NT2/D1 (cell line): ENCODE measurements around the gene KIF22.
A peak's percentile ranks its signal among the peaks of the same experiment; 100 is the strongest.
"Not testable (repeated sequence)": the region's sequence is repeated elsewhere in the genome, so short reads cannot be mapped to it uniquely, and the experiment has no call there.

Experiments
- DNase-seq: peaks from one replicate; pipeline ENCODE4 v3.0.0-alpha.2; 2011; ENCODE audit warnings: low read depth, low spot score
- H3K27me3 ChIP-seq: 2 replicates; pipeline ENCODE4 v1.6.0; 2011; ENCODE audit warnings: mild to moderate bottlenecking; ENCODE audit not compliant: insufficient read length, insufficient read depth
- H3K36me3 ChIP-seq: 2 replicates; pipeline ENCODE4 v1.6.1; 2011; ENCODE audit warnings: mild to moderate bottlenecking, low read length, mixed read lengths; ENCODE audit not compliant: insufficient read depth, insufficient read length
- H3K4me1 ChIP-seq: 2 replicates; pipeline ENCODE4 v1.5.1; 2011; ENCODE audit not compliant: insufficient read depth, insufficient read length
- H3K4me3 ChIP-seq: 2 replicates; pipeline ENCODE4 v1.5.1; 2011; ENCODE audit warnings: low read depth; ENCODE audit not compliant: insufficient read length
- H3K9ac ChIP-seq: 2 replicates; pipeline ENCODE4 v1.6.0; 2011; ENCODE audit warnings: low read depth; ENCODE audit not compliant: insufficient read length
- H3K9me3 ChIP-seq: 2 replicates; pipeline ENCODE4 v1.5.1; 2011; ENCODE audit warnings: mild to moderate bottlenecking, low read length; ENCODE audit not compliant: insufficient read depth
- SUZ12 ChIP-seq: IDR thresholded peaks from 2 replicates; pipeline ENCODE4 v1.6.1; 2011; ENCODE audit not compliant: insufficient read length, insufficient read depth; ENCODE audit errors: extremely low read depth
- YY1 ChIP-seq: IDR thresholded peaks from 2 replicates; pipeline ENCODE4 v1.6.1; 2011; ENCODE audit not compliant: insufficient read length, insufficient read depth
- ZNF274 ChIP-seq: IDR thresholded peaks from 2 replicates; pipeline ENCODE4 v1.6.1; 2011; ENCODE audit warnings: mild to moderate bottlenecking, low read depth, low read length

Gene KIF22

DNA sequence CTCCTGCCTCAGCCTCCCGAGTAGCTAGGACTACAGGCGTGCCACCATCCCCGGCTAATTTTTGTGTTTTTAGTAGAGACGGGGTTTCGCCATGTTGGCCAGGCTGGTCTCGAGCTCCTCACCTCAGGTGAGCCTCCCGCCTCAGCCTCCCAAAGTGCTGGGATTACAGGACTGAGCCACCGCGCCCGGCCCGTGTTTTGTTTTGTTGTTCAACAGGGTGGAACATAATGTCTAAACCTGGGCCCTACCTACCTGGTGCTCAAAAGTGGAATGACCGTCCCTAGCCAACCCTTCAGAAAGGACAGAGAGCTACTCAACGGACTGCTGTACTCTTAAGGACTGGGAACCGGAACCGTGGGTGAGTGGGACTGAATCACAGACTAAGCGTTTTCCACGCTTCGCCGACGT is 772 bp upstream of the KIF22 start:
- H3K36me3 ChIP-seq: peaks cover 28% of the 10 kb centered on the region
- peak overlapping the region; percentile 97 for H3K4me3 ChIP-seq
- DNase-seq: no peak
- peaks cover 3% of the 10 kb centered on the region for H3K27me3 ChIP-seq
- H3K9me3 ChIP-seq: no peaks in the 10 kb centered on the region
- no peak for TF ChIP-seq ZNF274
- no peak for TF ChIP-seq YY1
- TF ChIP-seq SUZ12: no peak
- H3K4me1 ChIP-seq: peaks cover 3% of the 10 kb centered on the region
- peak overlapping the region; percentile 98 for H3K9ac ChIP-seq

DNA sequence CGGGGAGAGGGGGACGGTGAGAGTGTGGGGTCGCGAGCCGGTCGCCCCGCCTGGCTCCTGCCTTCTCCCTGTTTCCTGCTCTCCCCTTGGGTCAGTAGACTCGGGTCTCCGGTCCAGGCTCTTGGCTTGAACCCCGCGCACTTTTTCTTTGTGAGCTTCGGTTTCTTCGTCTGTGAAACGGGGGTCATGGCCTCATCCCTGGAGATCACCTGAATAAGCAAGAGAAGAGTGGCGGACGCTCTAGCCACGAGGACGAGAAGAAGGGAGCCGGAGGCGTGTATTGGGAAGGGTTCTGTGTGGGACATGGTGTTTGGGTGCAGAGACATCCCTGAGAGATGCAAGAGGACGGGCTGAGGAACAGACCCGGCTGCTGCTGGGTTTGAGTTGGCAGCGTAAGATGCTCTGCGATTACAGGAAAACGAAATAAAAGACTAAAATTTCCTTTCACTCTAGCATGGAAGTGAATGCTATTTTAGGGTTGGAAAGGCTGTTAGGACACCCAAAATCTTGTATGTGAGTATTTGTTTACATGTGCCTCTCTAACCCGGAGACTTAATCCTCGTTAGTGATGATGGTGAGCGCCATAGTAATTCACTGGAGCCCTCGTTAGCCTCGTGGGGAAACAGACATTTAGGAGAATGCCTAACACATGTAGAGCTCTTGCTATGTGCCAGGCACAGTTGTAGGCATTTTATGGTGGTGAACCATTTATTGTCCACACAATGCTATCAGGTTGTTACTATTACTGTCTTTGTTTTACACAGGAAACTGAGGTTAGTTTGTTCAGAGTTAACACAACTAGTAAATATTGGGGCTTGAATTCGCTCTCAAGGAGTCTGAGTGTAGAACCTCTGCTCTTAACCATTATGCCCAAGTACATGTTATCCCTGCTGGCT is 646 bp downstream of the KIF22 start:
- Histone ChIP-seq H3K9me3 (no peaks in the 10 kb centered on the region), H3K4me1 (no peaks in the 10 kb centered on the region), H3K9ac (peak overlapping the region; percentile 98), H3K4me3 (peak overlapping the region; percentile 97), H3K27me3 (no peaks in the 10 kb centered on the region), H3K36me3 (peaks cover 37% of the 10 kb centered on the region)
- DNase-seq: no peak
- TF ChIP-seq ZNF274: no peak
- no peak for TF ChIP-seq SUZ12
- no peak for TF ChIP-seq YY1

DNA sequence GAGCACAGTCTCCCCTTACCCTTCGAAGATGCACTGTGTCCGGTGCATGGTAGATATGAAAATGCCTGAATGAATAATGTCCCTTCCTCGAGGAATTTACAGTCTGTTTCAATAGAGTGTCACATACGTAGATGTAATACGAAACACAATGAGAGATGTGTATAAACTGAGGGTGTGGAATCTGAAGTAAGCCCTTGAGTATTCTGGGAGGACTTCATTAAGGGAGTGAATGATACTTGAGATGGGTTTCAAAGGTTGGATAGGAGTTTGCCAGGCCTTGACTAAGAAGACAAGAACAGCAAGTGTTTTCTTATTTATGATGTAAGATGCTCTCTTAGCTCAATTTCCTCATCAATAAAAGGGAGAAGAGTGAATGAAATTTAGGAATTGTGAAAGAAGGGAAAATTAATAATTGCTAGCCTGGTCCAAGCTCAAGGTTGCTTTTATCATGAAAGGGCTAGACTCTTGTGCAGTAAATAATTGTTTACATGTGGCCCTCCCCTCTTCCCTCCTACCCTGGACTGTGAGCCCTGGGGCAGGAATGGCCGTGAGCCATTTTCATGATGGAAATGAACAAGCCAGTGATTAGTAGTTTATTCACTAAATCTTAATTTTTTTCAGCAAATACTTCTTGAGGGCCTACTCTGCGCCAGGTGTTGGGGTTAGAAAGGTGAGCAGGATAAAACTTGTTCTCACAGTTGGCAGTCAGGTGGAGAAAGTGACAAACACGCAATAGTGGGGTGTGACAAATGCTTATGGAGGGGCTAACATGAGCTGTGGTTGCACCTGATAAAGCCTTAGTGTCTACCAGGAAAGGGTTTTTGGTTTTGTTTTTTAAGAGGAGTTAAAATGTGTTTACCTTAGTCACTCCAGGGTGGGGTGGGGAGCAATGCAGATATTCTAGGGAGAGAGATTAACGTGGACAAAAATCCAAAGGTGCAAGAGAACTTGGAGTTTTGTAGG is 1.6 kb downstream of the KIF22 start:
- H3K4me3 ChIP-seq: peak overlapping the region; percentile 97
- H3K4me1 ChIP-seq: no peaks in the 10 kb centered on the region
- DNase-seq: no peak
- TF ChIP-seq YY1: no peak
- TF ChIP-seq ZNF274: no peak
- peaks cover 47% of the 10 kb centered on the region for H3K36me3 ChIP-seq
- no peaks in the 10 kb centered on the region for H3K27me3 ChIP-seq
- H3K9me3 ChIP-seq: no peaks in the 10 kb centered on the region
- H3K9ac ChIP-seq: peak overlapping the region; percentile 98

DNA sequence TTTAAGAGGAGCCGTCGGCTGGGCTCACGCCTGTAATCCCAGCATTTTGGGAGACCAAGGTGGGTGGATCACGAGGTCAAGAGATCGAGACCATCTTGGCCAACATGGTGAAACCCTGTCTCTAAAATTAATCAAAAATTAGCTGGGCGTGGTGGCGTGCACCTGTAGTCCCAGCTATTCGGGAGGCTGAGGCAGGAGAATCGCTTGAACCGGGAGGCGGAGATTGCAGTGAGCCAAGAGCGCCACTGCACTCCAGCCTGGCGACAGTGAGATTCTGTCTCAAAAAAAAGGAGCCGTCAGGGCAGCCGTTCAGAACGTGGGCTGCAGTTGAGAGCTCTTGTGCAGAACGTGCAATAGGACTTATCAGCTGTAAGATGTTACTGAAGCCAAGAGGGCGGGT is 2.6 kb downstream of the KIF22 start:
- H3K36me3 ChIP-seq: peaks cover 57% of the 10 kb centered on the region
- not testable (repeated sequence) for H3K9me3 ChIP-seq, H3K4me3 ChIP-seq, H3K4me1 ChIP-seq, DNase-seq, H3K9ac ChIP-seq, H3K27me3 ChIP-seq

DNA sequence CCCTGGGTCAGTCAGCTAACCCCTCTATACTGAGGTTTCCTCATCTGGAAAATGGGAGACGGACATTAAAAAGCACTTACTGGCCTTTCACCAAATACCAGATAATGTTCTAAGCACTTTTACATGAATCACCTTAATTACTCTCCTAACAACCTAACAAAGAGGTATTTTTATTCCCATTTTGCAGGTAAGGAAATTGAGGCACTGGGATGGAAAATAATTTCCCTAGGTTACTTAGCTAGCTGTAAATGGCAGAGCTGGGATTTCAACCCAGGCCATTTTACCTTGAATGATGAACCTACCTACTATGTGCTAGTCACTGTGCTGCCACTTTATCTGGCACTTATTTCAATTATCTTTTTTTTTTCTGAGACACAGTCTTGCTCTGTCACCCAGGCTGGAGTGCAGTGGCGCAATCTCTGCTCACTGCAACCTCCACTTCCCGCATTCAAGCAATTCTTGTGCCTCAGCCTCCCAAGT is 3.7 kb downstream of the KIF22 start:
- DNase-seq: no peak
- no peaks in the 10 kb centered on the region for H3K4me1 ChIP-seq
- H3K9me3 ChIP-seq: no peaks in the 10 kb centered on the region
- H3K4me3 ChIP-seq: no peak overlapping the region
- H3K27me3 ChIP-seq: no peaks in the 10 kb centered on the region
- peaks cover 68% of the 10 kb centered on the region for H3K36me3 ChIP-seq
- TF ChIP-seq ZNF274 (no peak), SUZ12 (no peak), YY1 (no peak)
- no peak overlapping the region for H3K9ac ChIP-seq

DNA sequence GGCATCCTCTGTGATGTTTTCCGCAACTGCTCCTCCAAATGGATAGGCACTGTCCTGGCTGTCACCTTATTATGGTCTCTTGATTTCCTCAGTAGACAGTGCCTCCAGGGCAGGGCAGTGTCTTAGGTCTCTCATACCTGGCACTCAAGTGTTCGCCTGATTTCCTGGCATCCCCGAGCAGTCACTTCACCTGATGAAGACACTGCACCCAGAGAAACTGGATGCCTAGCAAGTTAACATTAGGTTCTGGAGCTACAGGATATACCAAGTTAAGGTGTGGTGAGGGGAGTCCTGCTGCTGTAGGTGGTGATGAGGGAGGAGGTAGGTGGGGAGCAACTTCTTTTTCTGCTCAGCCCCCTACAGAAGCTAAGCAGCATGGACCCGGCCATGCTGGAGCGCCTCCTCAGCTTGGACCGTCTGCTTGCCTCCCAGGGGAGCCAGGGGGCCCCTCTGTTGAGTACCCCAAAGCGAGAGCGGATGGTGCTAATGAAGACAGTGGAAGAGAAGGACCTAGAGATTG is 11.9 kb downstream of the KIF22 start:
- no peak for DNase-seq
- H3K4me1 ChIP-seq: peaks cover 12% of the 10 kb centered on the region
- no peak overlapping the region for H3K9ac ChIP-seq
- H3K9me3 ChIP-seq: no peaks in the 10 kb centered on the region
- TF ChIP-seq SUZ12: no peak
- TF ChIP-seq ZNF274: no peak
- no peak for TF ChIP-seq YY1
- no peak overlapping the region for H3K4me3 ChIP-seq
- H3K36me3 ChIP-seq: peaks cover 77% of the 10 kb centered on the region
- no peaks in the 10 kb centered on the region for H3K27me3 ChIP-seq

DNA sequence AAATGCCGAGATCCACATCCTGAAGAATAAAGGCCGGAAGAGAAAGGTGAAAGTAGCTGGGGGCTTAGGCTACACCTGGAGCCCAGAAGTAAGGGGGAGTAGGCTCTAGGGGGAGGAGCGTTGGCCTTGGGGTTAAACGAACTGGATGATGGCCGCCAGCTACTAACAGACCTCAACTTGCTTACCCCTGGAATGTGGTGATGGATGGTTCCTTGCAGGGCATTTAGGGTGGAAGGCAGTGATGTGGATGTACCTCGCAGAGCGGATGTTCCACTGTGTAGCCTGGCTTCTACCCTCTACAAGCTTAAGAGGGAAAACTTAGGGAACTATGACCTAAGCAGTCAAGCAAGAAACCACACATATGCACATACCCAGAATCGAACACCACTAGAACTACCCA is 13.5 kb downstream of the KIF22 start:
- peaks cover 77% of the 10 kb centered on the region for H3K36me3 ChIP-seq
- H3K27me3 ChIP-seq: no peaks in the 10 kb centered on the region
- peak overlapping the region; percentile 47 for H3K9ac ChIP-seq
- DNase-seq: no peak
- peak overlapping the region; percentile 73 for H3K4me3 ChIP-seq
- no peaks in the 10 kb centered on the region for H3K9me3 ChIP-seq
- H3K4me1 ChIP-seq: peaks cover 14% of the 10 kb centered on the region
- TF ChIP-seq SUZ12 (no peak), ZNF274 (no peak), YY1 (no peak)
